Activated naive CD8-positive, alpha-beta T cell treated with anti-CD3 and anti-CD28 coated beads, Interleukin-2, amount 50 U/mL, for 24 hours (primary cell): Measurements from ENCODE around the gene SEZ6L2.
"Not testable (repeated sequence)": the region's sequence is repeated elsewhere in the genome, so short reads cannot be mapped to it uniquely, and the experiment has no call there.

Experiments
- ATAC-seq: fragments of 150-1000 bp; cut with Tn5 transposase; one replicate; pipeline ENCODE4 v1.10.0; 2021
- DNase-seq: peaks from one replicate; pipeline ENCODE4 v3.0.0; 2021
- H3K27ac Mint-ChIP-seq: one replicate; pipeline ENCODE4 v1.8.0; 2021; ENCODE audit warnings: mild to moderate bottlenecking, mixed read lengths
- H3K27me3 Mint-ChIP-seq: one replicate; pipeline ENCODE4 v1.8.0; 2021; ENCODE audit warnings: mixed read lengths
- H3K36me3 Mint-ChIP-seq: one replicate; pipeline ENCODE4 v1.8.0; 2021; ENCODE audit warnings: low read depth, mixed read lengths
- H3K4me1 Mint-ChIP-seq: one replicate; pipeline ENCODE4 v1.8.0; 2021; ENCODE audit warnings: mixed read lengths
- H3K4me3 Mint-ChIP-seq: one replicate; pipeline ENCODE4 v1.8.0; 2021; ENCODE audit warnings: mild to moderate bottlenecking, moderate library complexity, mixed read lengths
- H3K9me3 Mint-ChIP-seq: one replicate; pipeline ENCODE4 v1.8.0; 2021; ENCODE audit warnings: mixed read lengths

SEZ6L2 gene

DNA sequence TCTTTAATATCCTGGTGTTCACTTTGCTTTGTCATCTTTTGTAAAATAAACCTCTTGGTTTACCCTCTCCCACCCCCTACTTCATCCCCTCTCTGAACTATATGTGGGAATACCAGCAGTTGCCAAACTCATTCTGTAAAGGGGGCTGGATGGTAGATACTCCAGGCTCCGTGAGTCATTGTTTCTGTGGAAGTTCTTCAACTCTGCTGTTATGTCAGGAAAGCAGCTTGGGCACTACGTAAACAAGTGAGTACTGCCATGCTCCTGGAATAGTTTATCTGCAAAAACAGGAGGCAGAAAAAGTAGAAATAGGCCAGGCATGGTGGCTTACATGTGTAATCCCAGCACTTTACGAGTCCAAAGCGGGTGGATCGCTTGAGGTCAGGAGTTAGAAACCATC lies 61.5 kb downstream of the SEZ6L2 start:
- Mint-ChIP-seq H3K27ac (no peak overlapping the region), H3K9me3 (no peaks in the 10 kb centered on the region), H3K4me3 (no peak overlapping the region), H3K4me1 (peaks cover 11% of the 10 kb centered on the region), H3K27me3 (no peaks in the 10 kb centered on the region), H3K36me3 (peaks cover 7% of the 10 kb centered on the region)
- ATAC-seq (no peak), DNase-seq (no peak)

GRCh38 chr16:29836623-29837022 lies 62.7 kb downstream of the SEZ6L2 start:
- no peaks in the 10 kb centered on the region for H3K9me3 Mint-ChIP-seq
- H3K36me3 Mint-ChIP-seq = peaks cover 10% of the 10 kb centered on the region
- H3K27me3 Mint-ChIP-seq = no peaks in the 10 kb centered on the region
- DNase-seq (no peak), ATAC-seq (no peak)
- peaks cover 11% of the 10 kb centered on the region for H3K4me1 Mint-ChIP-seq
- no peak overlapping the region for H3K27ac Mint-ChIP-seq
- H3K4me3 Mint-ChIP-seq = no peak overlapping the region

DNA sequence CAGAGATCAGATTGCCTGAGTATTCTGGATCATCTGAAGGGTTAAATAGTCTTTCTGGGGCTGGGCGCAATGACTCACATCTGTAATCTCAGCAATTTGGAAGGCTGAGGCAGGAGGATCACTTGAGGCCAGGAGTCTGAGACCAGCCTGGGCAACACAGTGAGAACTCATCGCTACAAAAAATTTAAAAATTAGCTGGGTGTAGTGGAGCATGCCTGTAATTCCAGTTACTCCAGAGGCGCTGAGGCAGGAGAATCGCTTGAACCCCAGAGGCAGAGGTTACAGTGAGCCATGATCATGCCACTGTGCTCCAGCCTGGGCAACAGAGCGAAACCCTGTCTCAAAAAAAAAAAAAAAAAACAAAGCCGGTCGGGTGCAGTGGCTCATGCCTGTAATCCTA lies 63.4 kb downstream of the SEZ6L2 start:
- no peak overlapping the region for H3K4me3 Mint-ChIP-seq
- no peaks in the 10 kb centered on the region for H3K27me3 Mint-ChIP-seq
- H3K9me3 Mint-ChIP-seq = no peaks in the 10 kb centered on the region
- peaks cover 10% of the 10 kb centered on the region for H3K36me3 Mint-ChIP-seq
- DNase-seq (no peak), ATAC-seq (no peak)
- H3K27ac Mint-ChIP-seq = peak overlapping the region; percentile 37
- H3K4me1 Mint-ChIP-seq = peaks cover 11% of the 10 kb centered on the region

DNA sequence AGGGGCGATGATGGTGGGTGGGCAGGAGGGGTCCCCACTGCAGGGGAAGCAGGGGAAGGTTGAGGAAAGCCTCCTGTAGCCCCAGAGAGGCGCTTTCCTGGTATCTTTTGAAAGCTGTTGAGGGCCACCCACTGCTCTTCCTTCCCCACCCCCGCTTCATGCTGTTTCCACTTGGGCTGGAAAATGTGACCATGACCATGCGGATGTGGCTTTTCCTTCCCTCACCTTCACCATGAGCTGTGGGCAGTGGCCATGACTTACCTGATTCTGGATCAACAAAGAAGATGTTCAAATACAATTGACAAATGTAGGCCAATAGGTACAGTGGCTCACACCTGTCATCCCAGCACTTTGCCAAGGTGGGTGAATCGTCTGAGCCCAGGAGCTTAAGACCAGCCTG lies 65.3 kb downstream of the SEZ6L2 start:
- Mint-ChIP-seq H3K9me3 (no peaks in the 10 kb centered on the region), H3K4me3 (peak overlapping the region; percentile 4), H3K4me1 (peaks cover 16% of the 10 kb centered on the region), H3K36me3 (peaks cover 10% of the 10 kb centered on the region), H3K27me3 (no peaks in the 10 kb centered on the region), H3K27ac (peak overlapping the region; percentile 85)
- peak; percentile 23 for DNase-seq
- no peak for ATAC-seq

DNA sequence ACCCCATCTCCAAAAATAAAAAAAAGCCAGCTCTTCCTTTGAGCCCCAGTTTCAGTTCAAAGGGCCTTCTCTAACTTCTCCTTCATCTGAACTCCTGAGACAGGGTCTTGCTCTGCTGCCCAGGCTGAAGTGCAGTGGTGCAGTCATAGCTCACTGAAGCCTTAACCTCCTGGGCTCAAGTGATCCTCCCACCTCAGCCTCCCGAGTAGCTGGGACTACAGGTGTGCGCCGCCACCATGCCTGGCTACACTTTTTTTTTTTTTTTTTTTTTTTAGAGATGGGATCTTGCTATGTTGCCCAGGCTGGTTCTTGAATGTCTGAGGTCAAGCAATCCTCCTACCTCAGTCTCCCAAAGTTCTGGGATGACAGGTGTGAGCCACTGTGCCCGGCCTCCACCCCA lies 66.1 kb downstream of the SEZ6L2 start:
- not testable (repeated sequence) for ATAC-seq, H3K4me3 Mint-ChIP-seq, H3K36me3 Mint-ChIP-seq, DNase-seq, H3K9me3 Mint-ChIP-seq, H3K27me3 Mint-ChIP-seq
- Mint-ChIP-seq H3K4me1 (peaks cover 21% of the 10 kb centered on the region), H3K27ac (peak overlapping the region; percentile 52)

DNA sequence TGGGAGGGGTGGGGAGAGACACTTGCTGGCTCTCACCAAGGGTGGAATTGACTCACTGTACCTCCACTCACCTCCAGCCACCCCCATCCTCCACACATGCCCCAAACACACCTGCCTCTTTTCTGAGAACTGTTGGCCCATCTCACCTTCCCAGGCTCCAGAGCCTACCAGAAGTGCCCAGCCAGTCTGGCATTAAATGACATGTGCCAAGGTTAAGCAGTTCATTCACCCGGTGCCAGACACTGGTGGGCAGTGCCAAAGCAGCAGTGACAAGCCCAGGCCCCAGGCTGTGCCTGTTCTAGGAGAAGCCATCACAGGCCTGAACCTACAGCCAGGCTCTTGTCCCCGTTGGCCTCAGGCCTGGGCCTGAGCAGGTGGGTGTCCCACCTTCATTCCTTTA lies 67.9 kb downstream of the SEZ6L2 start:
- H3K4me1 Mint-ChIP-seq = peaks cover 38% of the 10 kb centered on the region
- H3K9me3 Mint-ChIP-seq = no peaks in the 10 kb centered on the region
- no peak overlapping the region for H3K27ac Mint-ChIP-seq
- no peak for DNase-seq
- H3K36me3 Mint-ChIP-seq = peaks cover 7% of the 10 kb centered on the region
- H3K27me3 Mint-ChIP-seq = no peaks in the 10 kb centered on the region
- no peak for ATAC-seq
- H3K4me3 Mint-ChIP-seq = no peak overlapping the region

DNA sequence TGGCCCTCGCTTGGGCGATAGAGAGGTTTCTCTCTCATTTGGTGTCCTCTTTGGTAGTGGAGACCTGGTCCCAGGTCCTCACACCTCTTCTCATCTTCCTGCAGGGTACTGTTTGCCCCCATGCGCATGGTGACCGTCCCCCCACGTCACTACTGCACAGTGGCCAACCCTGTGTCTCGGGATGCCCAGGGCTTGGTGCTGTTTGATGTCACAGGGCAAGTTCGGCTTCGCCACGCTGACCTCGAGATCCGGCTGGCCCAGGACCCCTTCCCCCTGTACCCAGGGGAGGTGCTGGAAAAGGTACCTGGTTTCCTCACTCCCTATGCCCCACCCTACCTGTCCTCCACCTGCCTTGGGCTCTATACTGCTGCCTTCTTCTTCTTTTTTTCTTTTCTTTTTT lies 68.6 kb downstream of the SEZ6L2 start:
- Mint-ChIP-seq H3K36me3 (peaks cover 7% of the 10 kb centered on the region), H3K27ac (no peak overlapping the region), H3K27me3 (no peaks in the 10 kb centered on the region)

GRCh38 chr16:29826342-29826695 lies 73.0 kb downstream of the SEZ6L2 start:
- H3K4me3 Mint-ChIP-seq = peak overlapping the region; percentile 61
- ATAC-seq = no peak
- peak overlapping the region; percentile 88 for H3K27ac Mint-ChIP-seq

More for the DNA sequence above, 68.6 kb downstream of the SEZ6L2 start:
- DNase-seq (no peak), ATAC-seq (no peak)
- Mint-ChIP-seq H3K4me1 (peaks cover 45% of the 10 kb centered on the region), H3K4me3 (no peak overlapping the region), H3K9me3 (no peaks in the 10 kb centered on the region)

DNA sequence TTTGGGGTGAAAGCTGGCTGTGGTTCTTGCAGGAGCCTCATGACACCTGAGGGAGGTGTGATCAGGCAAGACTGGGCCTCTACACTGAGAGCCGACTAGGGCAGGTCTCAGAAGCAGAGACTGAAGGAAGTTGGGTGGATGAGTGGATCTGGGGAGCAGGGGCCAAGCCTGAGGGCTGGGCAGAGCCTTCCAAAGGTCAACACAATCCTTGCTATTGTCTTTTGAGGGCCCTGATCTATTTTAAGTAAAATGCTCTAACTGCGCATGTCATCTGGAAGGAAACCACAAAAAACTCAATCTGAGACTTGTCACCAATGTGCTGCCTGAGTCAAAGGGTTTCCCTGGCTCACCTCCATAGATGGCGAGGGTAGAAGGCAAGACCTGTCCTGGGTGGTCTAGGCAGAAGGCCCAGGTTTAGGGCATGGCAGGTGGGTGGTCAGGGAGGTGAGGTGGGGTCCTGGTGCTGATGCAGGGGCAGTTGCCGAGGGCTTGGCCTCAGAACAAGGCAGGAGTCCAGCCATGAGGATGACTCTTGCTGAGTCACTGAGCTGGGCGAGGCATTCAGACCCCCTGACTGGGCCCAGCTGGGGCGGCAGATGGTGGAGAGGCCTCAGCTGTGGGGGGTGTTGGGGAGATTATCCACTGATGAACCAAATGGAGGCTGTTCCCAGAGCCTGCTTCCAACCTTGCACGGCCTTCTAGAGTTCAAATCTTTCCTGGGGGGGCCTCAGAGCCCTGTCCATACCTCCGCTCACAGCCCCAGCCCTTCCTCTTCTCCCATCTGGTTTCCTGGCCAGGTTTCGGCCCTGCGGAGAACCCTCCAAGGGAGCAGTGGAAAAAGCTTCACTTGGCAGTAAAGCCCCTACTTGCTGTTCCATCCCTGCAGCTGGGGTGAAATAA lies 74.0 kb downstream of the SEZ6L2 start:
- DNase-seq (peak; percentile 59), ATAC-seq (peak; percentile 64)
- peaks cover 86% of the 10 kb centered on the region for H3K4me1 Mint-ChIP-seq
- H3K27me3 Mint-ChIP-seq = no peaks in the 10 kb centered on the region
- H3K36me3 Mint-ChIP-seq = no peaks in the 10 kb centered on the region
- H3K4me3 Mint-ChIP-seq = peak overlapping the region; percentile 54
- H3K27ac Mint-ChIP-seq = peak overlapping the region; percentile 93
- H3K9me3 Mint-ChIP-seq = no peaks in the 10 kb centered on the region

More at GRCh38 chr16:29826342-29826695, 73.0 kb downstream of the SEZ6L2 start:
- Mint-ChIP-seq H3K36me3 (no peaks in the 10 kb centered on the region), H3K4me1 (peaks cover 79% of the 10 kb centered on the region), H3K27me3 (no peaks in the 10 kb centered on the region), H3K9me3 (no peaks in the 10 kb centered on the region)
- DNase-seq = no peak

- DNase-seq = no peak
- H3K4me3 Mint-ChIP-seq = peak overlapping the region; percentile 54
- no peaks in the 10 kb centered on the region for H3K27me3 Mint-ChIP-seq
- no peak for ATAC-seq
- H3K36me3 Mint-ChIP-seq = peaks cover 1% of the 10 kb centered on the region
- peak overlapping the region; percentile 93 for H3K27ac Mint-ChIP-seq
- no peaks in the 10 kb centered on the region for H3K9me3 Mint-ChIP-seq
- H3K4me1 Mint-ChIP-seq = peaks cover 90% of the 10 kb centered on the region
Measured at GRCh38 chr16:29824589-29825144, 74.7 kb downstream of the SEZ6L2 start.

DNA sequence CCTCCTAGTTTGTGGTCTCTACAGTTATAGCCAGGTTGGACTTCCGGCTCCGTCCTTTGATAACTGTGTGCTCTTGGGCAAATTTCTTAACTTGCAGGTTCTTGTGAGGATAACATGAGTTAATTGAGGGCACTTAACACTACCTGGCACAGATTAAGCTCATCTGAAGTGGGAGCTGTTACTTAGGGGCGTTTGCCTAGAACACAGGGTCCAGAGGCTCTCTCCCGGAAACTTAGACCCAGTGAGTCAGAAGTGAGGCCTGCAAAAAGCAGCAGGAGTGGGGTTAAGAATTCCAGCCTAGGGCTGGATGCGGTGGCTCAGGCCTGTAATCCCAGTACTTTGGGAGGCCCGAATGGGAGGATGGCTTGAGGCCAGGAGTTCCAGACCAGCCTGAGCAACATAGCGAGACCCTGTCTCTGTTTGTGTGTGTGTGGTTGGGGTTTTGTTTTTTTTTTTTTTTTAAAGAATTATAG lies 77.7 kb downstream of the SEZ6L2 start:
- H3K4me3 Mint-ChIP-seq = peak overlapping the region; percentile 87
- H3K4me1 Mint-ChIP-seq = peaks cover 90% of the 10 kb centered on the region
- no peaks in the 10 kb centered on the region for H3K27me3 Mint-ChIP-seq
- peaks cover 20% of the 10 kb centered on the region for H3K36me3 Mint-ChIP-seq
- DNase-seq = no peak
- no peak for ATAC-seq
- H3K27ac Mint-ChIP-seq = peak overlapping the region; percentile 93
- H3K9me3 Mint-ChIP-seq = no peaks in the 10 kb centered on the region
